ACC112 (cell line): ENCODE data around the gene TMEM109.

ENCODE experiments used
- H2AFZ ChIP-seq: fragments of 200-600 bp; sonication (generic); one replicate; pipeline ENCODE4 v1.6.0; 2017; ENCODE audit warnings: antibody characterized with exemption, low read length; ENCODE audit not compliant: unreplicated experiment
- H3K27ac ChIP-seq: fragments of 200-600 bp; sonication (generic); 2 replicates; pipeline ENCODE4 v1.5.1; 2014; ENCODE audit warnings: low read depth, mild to moderate bottlenecking, antibody characterized with exemption, low read length, moderate library complexity
- H3K27me3 ChIP-seq: fragments of 200-600 bp; sonication (generic); 2 replicates; pipeline ENCODE4 v1.6.1; 2014; ENCODE audit warnings: mild to moderate bottlenecking, antibody characterized with exemption, low read length, moderate library complexity, mixed read lengths; ENCODE audit not compliant: insufficient read depth
- H3K36me3 ChIP-seq: fragments of 200-600 bp; sonication (generic); 2 replicates; pipeline ENCODE4 v1.6.1; 2016; ENCODE audit warnings: mild to moderate bottlenecking, antibody characterized with exemption, low read length, moderate library complexity, mixed read lengths; ENCODE audit not compliant: insufficient read depth
- H3K4me1 ChIP-seq: fragments of 200-600 bp; sonication (generic); one replicate; pipeline ENCODE4 v1.6.1; 2016; ENCODE audit warnings: low read length, mixed read lengths; ENCODE audit not compliant: insufficient read depth, unreplicated experiment, control insufficient read depth
- H3K4me3 ChIP-seq: fragments of 200-600 bp; sonication (generic); 2 replicates; pipeline ENCODE4 v1.5.1; 2014; ENCODE audit warnings: mild to moderate bottlenecking, low read depth, low read length
- H3K79me2 ChIP-seq: fragments of 200-600 bp; sonication (generic); one replicate; pipeline ENCODE4 v1.6.0; 2016; ENCODE audit warnings: low read length; ENCODE audit not compliant: control insufficient read depth, unreplicated experiment, insufficient read depth

The TMEM109 gene

GRCh38 chr11:60921777-60922335 is 7.9 kb downstream of the TMEM109 start:
- H3K36me3 ChIP-seq: peaks cover 8% of the 10 kb centered on the region; the same call in 1 of the 2 replicates
- H3K79me2 ChIP-seq: peaks cover 29% of the 10 kb centered on the region
- H3K4me1 ChIP-seq: peaks cover 36% of the 10 kb centered on the region
- no peaks in the 10 kb centered on the region for H3K27me3 ChIP-seq
- no peak overlapping the region for H3K27ac ChIP-seq
- H2AFZ ChIP-seq: no peak overlapping the region
- H3K4me3 ChIP-seq: no peak overlapping the region

- Histone ChIP-seq H3K27ac (no peak overlapping the region), H3K4me3 (no peak overlapping the region), H3K4me1 (peaks cover 33% of the 10 kb centered on the region), H3K79me2 (peaks cover 19% of the 10 kb centered on the region), H3K27me3 (no peaks in the 10 kb centered on the region), H2AFZ (no peak overlapping the region), H3K36me3 (peaks cover 8% of the 10 kb centered on the region; the same call in 1 of the 2 replicates)
Measured at GRCh38 chr11:60922906-60923305, 8.9 kb downstream of the TMEM109 start.

GRCh38 chr11:60923326-60923725 is 9.4 kb downstream of the TMEM109 start:
- Histone ChIP-seq H3K4me3 (no peak overlapping the region), H3K36me3 (peaks cover 8% of the 10 kb centered on the region; the same call in 1 of the 2 replicates), H3K4me1 (peaks cover 33% of the 10 kb centered on the region), H2AFZ (no peak overlapping the region), H3K79me2 (peaks cover 15% of the 10 kb centered on the region), H3K27me3 (no peaks in the 10 kb centered on the region), H3K27ac (no peak overlapping the region)

- no peak overlapping the region for H3K27ac ChIP-seq
- H2AFZ ChIP-seq: no peak overlapping the region
- peaks cover 10% of the 10 kb centered on the region for H3K79me2 ChIP-seq
- no peaks in the 10 kb centered on the region for H3K27me3 ChIP-seq
- H3K4me3 ChIP-seq: peak overlapping the region; percentile 86
- peaks cover 8% of the 10 kb centered on the region; the same call in 1 of the 2 replicates for H3K36me3 ChIP-seq
- H3K4me1 ChIP-seq: peaks cover 29% of the 10 kb centered on the region
Measured at GRCh38 chr11:60923800-60924109, 9.8 kb downstream of the TMEM109 start.

GRCh38 chr11:60924110-60924905 is 10.3 kb downstream of the TMEM109 start, which contains the start of gene TMEM132A:
Gene TMEM132A (plus strand): TSS chr11:60924460. CDS start chr11:60924634, 174 bp downstream.
- H3K79me2 ChIP-seq: peaks cover 5% of the 10 kb centered on the region
- peak within 1 kb of the TSS; percentile 75 for H2AFZ ChIP-seq
- peaks cover 24% of the 10 kb centered on the region for H3K4me1 ChIP-seq
- no peak within 1 kb of the TSS for H3K27ac ChIP-seq
- peak within 1 kb of the TSS; percentile 86 for H3K4me3 ChIP-seq
- H3K27me3 ChIP-seq: no peaks in the 10 kb centered on the region
- peaks cover 8% of the 10 kb centered on the region; the same call in 1 of the 2 replicates for H3K36me3 ChIP-seq

- H3K36me3 ChIP-seq: peaks cover 5% of the 10 kb centered on the region; the same call in 1 of the 2 replicates
- H3K79me2 ChIP-seq: no peaks in the 10 kb centered on the region
- H3K4me1 ChIP-seq: peaks cover 20% of the 10 kb centered on the region
- no peak overlapping the region for H2AFZ ChIP-seq
- H3K27me3 ChIP-seq: no peaks in the 10 kb centered on the region
- H3K4me3 ChIP-seq: peak overlapping the region; percentile 86
- no peak overlapping the region; the same call in 1 of the 2 replicates for H3K27ac ChIP-seq
Measured at GRCh38 chr11:60924906-60925853, 11.2 kb downstream of the TMEM109 start.

- Histone ChIP-seq H3K4me3 (peak overlapping the region; percentile 86), H3K36me3 (no peaks in the 10 kb centered on the region), H3K4me1 (peaks cover 20% of the 10 kb centered on the region), H3K27ac (no peak overlapping the region; the same call in 1 of the 2 replicates), H3K79me2 (no peaks in the 10 kb centered on the region), H3K27me3 (no peaks in the 10 kb centered on the region), H2AFZ (no peak overlapping the region)
Measured at GRCh38 chr11:60925868-60926267, 11.9 kb downstream of the TMEM109 start.

GRCh38 chr11:60926500-60926899 is 12.5 kb downstream of the TMEM109 start:
- H3K27me3 ChIP-seq: no peaks in the 10 kb centered on the region
- H3K79me2 ChIP-seq: no peaks in the 10 kb centered on the region
- no peak overlapping the region for H3K4me3 ChIP-seq
- no peak overlapping the region for H3K27ac ChIP-seq
- no peak overlapping the region for H2AFZ ChIP-seq
- H3K4me1 ChIP-seq: peaks cover 20% of the 10 kb centered on the region
- H3K36me3 ChIP-seq: no peaks in the 10 kb centered on the region

- H3K36me3 ChIP-seq: no peaks in the 10 kb centered on the region
- no peaks in the 10 kb centered on the region for H3K27me3 ChIP-seq
- no peaks in the 10 kb centered on the region for H3K79me2 ChIP-seq
- no peak overlapping the region for H3K27ac ChIP-seq
- no peak overlapping the region for H2AFZ ChIP-seq
- H3K4me1 ChIP-seq: peaks cover 20% of the 10 kb centered on the region
- no peak overlapping the region for H3K4me3 ChIP-seq
Measured at GRCh38 chr11:60927061-60927592, 13.2 kb downstream of the TMEM109 start.

GRCh38 chr11:60927600-60927999 is 13.6 kb downstream of the TMEM109 start:
- H3K27ac ChIP-seq: no peak overlapping the region
- H3K36me3 ChIP-seq: no peaks in the 10 kb centered on the region
- H2AFZ ChIP-seq: no peak overlapping the region
- peaks cover 20% of the 10 kb centered on the region for H3K4me1 ChIP-seq
- H3K79me2 ChIP-seq: no peaks in the 10 kb centered on the region
- H3K27me3 ChIP-seq: no peaks in the 10 kb centered on the region
- H3K4me3 ChIP-seq: no peak overlapping the region
